Stimulated activated CD4-positive, alpha-beta T cell treated with anti-CD3 and anti-CD28 coated beads, Interleukin-2, amount 100 ng/mL, for 24 hours (primary cell): ENCODE data around the gene LIG3.
"Not testable (repeated sequence)": the region's sequence is repeated elsewhere in the genome, so short reads cannot be mapped to it uniquely, and the experiment has no call there.

ENCODE experiments used
- DNase-seq, 2 donors: peaks; one replicate each; pipeline ENCODE4 v3.0.0-alpha.2; 2020

LIG3 gene

GRCh38 chr17:35000965-35001364, 20.7 kb downstream of the LIG3 start:
- DNase-seq = not testable (repeated sequence)

- DNase-seq = no peak
Observed at GRCh38 chr17:35001549-35001948, 21.2 kb downstream of the LIG3 start.

GRCh38 chr17:35002876-35003551, 22.7 kb downstream of the LIG3 start:
- DNase-seq = no peak

- no peak for DNase-seq
Observed at GRCh38 chr17:35003778-35004177, 23.5 kb downstream of the LIG3 start.

- no peak for DNase-seq
Observed at GRCh38 chr17:35006345-35006744, 26.0 kb downstream of the LIG3 start.

- no peak for DNase-seq
Observed at GRCh38 chr17:35006961-35007360, 26.6 kb downstream of the LIG3 start.

- DNase-seq = no peak
Observed at GRCh38 chr17:35010093-35010492, 29.8 kb downstream of the LIG3 start.

- DNase-seq = no peak
Observed at GRCh38 chr17:35011671-35012216, 31.4 kb downstream of the LIG3 start.

- no peak for DNase-seq
Observed at GRCh38 chr17:35016369-35016768, 36.1 kb downstream of the LIG3 start.

GRCh38 chr17:35017021-35017420, 36.7 kb downstream of the LIG3 start:
- no peak for DNase-seq

- no peak for DNase-seq
Observed at GRCh38 chr17:35018814-35019213, 38.5 kb downstream of the LIG3 start.

GRCh38 chr17:35019386-35020179, 39.3 kb downstream of the LIG3 start:
- no peak for DNase-seq

- DNase-seq = no peak
Observed at GRCh38 chr17:35021520-35022380, 41.4 kb downstream of the LIG3 start.

- DNase-seq = peak; percentile 74 to 76
Observed at GRCh38 chr17:35022536-35023063, 42.3 kb downstream of the LIG3 start.

GRCh38 chr17:35023538-35023937, 43.2 kb downstream of the LIG3 start:
- DNase-seq = no peak

GRCh38 chr17:35025541-35025940, 45.2 kb downstream of the LIG3 start:
- DNase-seq = no peak

GRCh38 chr17:35028097-35028496, 47.8 kb downstream of the LIG3 start:
- not testable (repeated sequence) for DNase-seq

GRCh38 chr17:35028531-35029262, 48.4 kb downstream of the LIG3 start:
- no peak for DNase-seq

GRCh38 chr17:35030780-35031179, 50.5 kb downstream of the LIG3 start:
- DNase-seq = no peak

- DNase-seq = no peak
Observed at GRCh38 chr17:35038453-35038852, 58.1 kb downstream of the LIG3 start.

- no peak for DNase-seq
Observed at GRCh38 chr17:35041390-35041789, 61.1 kb downstream of the LIG3 start.

GRCh38 chr17:35044181-35044580, 63.9 kb downstream of the LIG3 start:
- no peak for DNase-seq
